HCT116 (cell line): ENCODE measurements around the gene HIVEP2. TPM values are rescaled to one million over a fixed set of nuclear protein-coding genes. Genes with fewer than 3 reads are reported as not detected.
A peak's percentile ranks its signal among the peaks of the same experiment; 100 is the strongest.

Experiments
- ATAC-seq: fragments of 200-7000 bp; cut with Tn5 transposase; 2 replicates; pipeline ENCODE4 v1.9.1; 2020; ENCODE audit warnings: mild to moderate bottlenecking, moderate library complexity
- BruUV-seq: library from RNA; stranded (reverse); fragments of 400-500 nt; replicated peaks from 2 replicates; lab custom pipeline; 2021; lab: Mats Ljungman, UMichigan
- CTCF ChIA-PET: fragments of 300-600 bp; sonication (Branson Sonifier 250); formaldehyde crosslinking; loops from one replicate; lab custom pipeline; 2021; ENCODE audit warnings: antibody characterized with exemption; lab: Charles Lee
- POLR2A ChIA-PET: fragments of 300-600, 350-600 bp; sonication (Branson Sonifier 250); formaldehyde crosslinking; loops from one replicate; lab custom pipeline; 2021; ENCODE audit warnings: antibody characterized with exemption; lab: Charles Lee
- RAD21 ChIA-PET, 2 experiments: fragments of 300-600 bp; sonication (Branson Sonifier 250); formaldehyde crosslinking; loops; one replicate each; lab custom pipeline; 2023; ENCODE audit warnings: low total read pairs in 2 of 2; ENCODE audit not compliant: uncharacterized antibody in 2 of 2, unreplicated experiment in 2 of 2, low non-redundant PET in 1 of 2; lab: Charles Lee
- DNase-seq: peaks from one replicate; pipeline ENCODE4 v3.0.0-alpha.2; 2010; ENCODE audit warnings: low read depth, low spot score
- H2AFZ ChIP-seq: fragments of 200-600 bp; shearing (Covaris generic), sonication (generic); 2 replicates; pipeline ENCODE4 v1.6.1; 2017; ENCODE audit warnings: low read depth, mixed run types, mixed read lengths, antibody characterized with exemption, low read length; ENCODE audit not compliant: poor library complexity, severe bottlenecking
- H3K27ac ChIP-seq: 2 replicates; pipeline ENCODE4 v1.5.1; 2012; ENCODE audit warnings: low read depth, low read length
- H3K27me3 ChIP-seq: fragments of 200-600 bp; sonication (generic); 2 replicates; pipeline ENCODE4 v1.6.1; 2016; ENCODE audit warnings: mixed run types, low read length, mixed read lengths; ENCODE audit not compliant: insufficient read depth
- H3K36me3 ChIP-seq, 2 experiments: fragments of 200-500 bp in 1 of 2; fragments of 200-600 bp in 1 of 2; sonication (Bioruptor generic) in 1 of 2; sonication (generic) in 1 of 2; 2 replicates each; pipeline versions ENCODE4 v1.5.1 to v1.6.1; 2014 to 2016; ENCODE audit warnings: low read length in 2 of 2, inconsistent platforms in 1 of 2, mixed read lengths in 1 of 2, mixed run types in 1 of 2; ENCODE audit not compliant: insufficient read depth in 2 of 2, control insufficient read depth in 1 of 2
- H3K4me1 ChIP-seq, 2 experiments: fragments of 200-600 bp in 1 of 2; sonication (generic) in 1 of 2; 2 replicates each; pipeline versions ENCODE4 v1.5.1 to v1.6.1; 2012 to 2017; ENCODE audit warnings: low read length in 2 of 2, inconsistent platforms in 1 of 2, mild to moderate bottlenecking in 1 of 2, mixed read lengths in 1 of 2, mixed run types in 1 of 2, moderate library complexity in 1 of 2; ENCODE audit not compliant: insufficient read depth in 2 of 2, control insufficient read depth in 1 of 2
- H3K4me2 ChIP-seq: fragments of 200-600 bp; sonication (generic); 2 replicates; pipeline ENCODE4 v1.6.1; 2017; ENCODE audit warnings: mixed run types, low read length, mixed read lengths
- H3K4me3 ChIP-seq, 2 experiments: fragments of 200-600 bp in 1 of 2; sonication (generic) in 1 of 2; replicated peaks in 1 of 2; 2 replicates each; pipeline ENCODE4 v1.5.1; 2011 to 2016; ENCODE audit warnings: low read length in 2 of 2, control low read depth in 1 of 2, low read depth in 1 of 2, mild to moderate bottlenecking in 1 of 2, mixed read lengths in 1 of 2, mixed run types in 1 of 2
- H3K79me2 ChIP-seq: fragments of 200-600 bp; sonication (generic); 2 replicates; pipeline ENCODE4 v1.6.1; 2017; ENCODE audit warnings: mild to moderate bottlenecking, mixed run types, low read length, moderate library complexity, mixed read lengths; ENCODE audit not compliant: insufficient read depth
- H3K9ac ChIP-seq: fragments of 200-600 bp; sonication (generic); 2 replicates; pipeline ENCODE4 v1.6.1; 2016; ENCODE audit warnings: low read length, mixed read lengths
- H3K9me2 ChIP-seq: fragments of 200-600 bp; sonication (generic), shearing (Covaris generic); 2 replicates; pipeline ENCODE4 v1.6.1; 2017; ENCODE audit warnings: mixed run types, mild to moderate bottlenecking, moderate library complexity; ENCODE audit not compliant: insufficient read depth
- H3K9me3 ChIP-seq, 2 experiments: fragments of 200-500 bp in 1 of 2; fragments of 200-600 bp in 1 of 2; sonication (Bioruptor generic) in 1 of 2; sonication (generic) in 1 of 2; 2 replicates each; pipeline ENCODE4 v1.6.1; 2014 to 2017; ENCODE audit warnings: low read length in 2 of 2, mixed read lengths in 2 of 2, inconsistent platforms in 1 of 2, low read depth in 1 of 2, mild to moderate bottlenecking in 1 of 2, mixed run types in 1 of 2, moderate library complexity in 1 of 2; ENCODE audit not compliant: control insufficient read depth in 1 of 2, insufficient read depth in 1 of 2
- H4K20me1 ChIP-seq: fragments of 200-600 bp; sonication (generic), shearing (Covaris generic); 2 replicates; pipeline ENCODE4 v1.6.1; 2017; ENCODE audit warnings: mixed run types, mild to moderate bottlenecking, moderate library complexity; ENCODE audit not compliant: insufficient read depth
- CBX3 ChIP-seq: IDR thresholded peaks from 2 replicates; pipeline ENCODE4 v1.6.1; 2012; ENCODE audit warnings: low read depth
- CEBPB ChIP-seq: IDR thresholded peaks from 2 replicates; pipeline ENCODE4 v1.6.1; 2012; ENCODE audit warnings: low read depth
- ELF1 ChIP-seq: IDR thresholded peaks from 2 replicates; pipeline ENCODE4 v1.6.1; 2012; ENCODE audit warnings: low read depth, borderline replicate concordance
- FOSL1 ChIP-seq: IDR thresholded peaks from 2 replicates; pipeline ENCODE4 v1.6.1; 2012; ENCODE audit warnings: low read depth
- RAD21 ChIP-seq: IDR thresholded peaks from 2 replicates; pipeline ENCODE4 v1.6.1; 2012; ENCODE audit warnings: low read depth, mild to moderate bottlenecking
- SP1 ChIP-seq: IDR thresholded peaks from 2 replicates; pipeline ENCODE4 v1.6.1; 2012; ENCODE audit warnings: low read depth
- TCF7L2 ChIP-seq: IDR thresholded peaks from 2 replicates; pipeline ENCODE4 v1.7.0; 2011; ENCODE audit warnings: borderline replicate concordance, inconsistent platforms; ENCODE audit not compliant: insufficient read depth, insufficient read length; ENCODE audit errors: extremely low read depth
- YY1 ChIP-seq: IDR thresholded peaks from 2 replicates; pipeline ENCODE4 v1.6.1; 2011; ENCODE audit warnings: low read length, low read depth, moderate library complexity, mild to moderate bottlenecking; ENCODE audit not compliant: insufficient replicate concordance; ENCODE audit errors: extremely low read depth
- ZFX ChIP-seq: fragments of 450-650 bp; IDR thresholded peaks from 2 replicates; pipeline ENCODE4 v1.6.1; 2017
- intact Hi-C: fragments of 100-400 bp; cut with micrococcal nuclease; formaldehyde crosslinking; loops from 2 replicates; pipeline ENCODE4 v1.10.0; 2022
- total RNA-seq: library from RNA; stranded (reverse); gene quantifications from one replicate; pipeline ENCODE4 v1.2.1, GENCODE V29; 2021; ENCODE audit not compliant: unreplicated experiment
- TF ChIP-seq, protein P1 (sequence below), 3 experiments: fragments of 200-600 bp in 1 of 3; sonication (generic) in 1 of 3; IDR thresholded peaks in 2 of 3; conservative IDR thresholded peaks in 1 of 3; 2 replicates each; pipeline ENCODE4 v1.5.1; 2012 to 2017; ENCODE audit warnings: low read depth in 2 of 3, low read length in 2 of 3, antibody characterized with exemption in 1 of 3, borderline replicate concordance in 1 of 3, control low read depth in 1 of 3, mild to moderate bottlenecking in 1 of 3, mixed read lengths in 1 of 3, mixed run types in 1 of 3, moderate library complexity in 1 of 3; ENCODE audit not compliant: insufficient read depth in 1 of 3
- TF ChIP-seq, protein P2 (sequence below): IDR thresholded peaks from 2 replicates; pipeline ENCODE4 v1.6.1; 2012

Gene HIVEP2
- total RNA-seq, 1 experiment from 2014 or later = 8.1 TPM

DNA sequence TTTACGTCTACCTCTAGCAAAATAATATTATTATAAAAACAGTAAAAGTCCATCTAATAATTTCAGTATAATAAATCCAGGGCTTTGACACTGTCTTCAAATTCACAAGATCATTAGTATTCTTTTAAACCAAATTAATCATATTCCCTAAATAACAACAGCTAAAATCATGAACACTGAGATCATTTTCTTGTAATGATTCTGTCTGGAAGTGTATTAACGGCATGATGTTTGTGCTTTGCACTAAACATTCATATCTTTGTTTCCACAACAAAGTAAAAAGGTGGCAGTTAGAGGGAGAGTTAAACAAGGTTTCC, 18.8 kb downstream of the HIVEP2 start:
- ChIA-PET CTCF (no interaction called here), RAD21 (no interaction called here), POLR2A (no interaction called here)
- ATAC-seq (no peak), DNase-seq (no peak)
- H3K9ac ChIP-seq = peak overlapping the region; percentile 62
- no peaks in the 10 kb centered on the region for H4K20me1 ChIP-seq
- no peak for TF ChIP-seq TCF7L2
- TF ChIP-seq CBX3 = no peak
- no peak for TF ChIP-seq ZFX
- no peak for TF ChIP-seq SP1
- TF ChIP-seq FOSL1 = no peak
- TF ChIP-seq RAD21 = no peak
- TF ChIP-seq, protein P1, sequence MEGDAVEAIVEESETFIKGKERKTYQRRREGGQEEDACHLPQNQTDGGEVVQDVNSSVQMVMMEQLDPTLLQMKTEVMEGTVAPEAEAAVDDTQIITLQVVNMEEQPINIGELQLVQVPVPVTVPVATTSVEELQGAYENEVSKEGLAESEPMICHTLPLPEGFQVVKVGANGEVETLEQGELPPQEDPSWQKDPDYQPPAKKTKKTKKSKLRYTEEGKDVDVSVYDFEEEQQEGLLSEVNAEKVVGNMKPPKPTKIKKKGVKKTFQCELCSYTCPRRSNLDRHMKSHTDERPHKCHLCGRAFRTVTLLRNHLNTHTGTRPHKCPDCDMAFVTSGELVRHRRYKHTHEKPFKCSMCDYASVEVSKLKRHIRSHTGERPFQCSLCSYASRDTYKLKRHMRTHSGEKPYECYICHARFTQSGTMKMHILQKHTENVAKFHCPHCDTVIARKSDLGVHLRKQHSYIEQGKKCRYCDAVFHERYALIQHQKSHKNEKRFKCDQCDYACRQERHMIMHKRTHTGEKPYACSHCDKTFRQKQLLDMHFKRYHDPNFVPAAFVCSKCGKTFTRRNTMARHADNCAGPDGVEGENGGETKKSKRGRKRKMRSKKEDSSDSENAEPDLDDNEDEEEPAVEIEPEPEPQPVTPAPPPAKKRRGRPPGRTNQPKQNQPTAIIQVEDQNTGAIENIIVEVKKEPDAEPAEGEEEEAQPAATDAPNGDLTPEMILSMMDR (IDR thresholded peaks at IDR 0.05 in 2 of 3, conservative IDR thresholded peaks at IDR 0.05 in 1 of 3; ENCODE audit: borderline replicate concordance in 1 of 3, insufficient read depth in 1 of 3, low read depth in 2 of 3, low read length in 2 of 3) = no peak
- TF ChIP-seq ELF1 = no peak
- TF ChIP-seq, protein P2, sequence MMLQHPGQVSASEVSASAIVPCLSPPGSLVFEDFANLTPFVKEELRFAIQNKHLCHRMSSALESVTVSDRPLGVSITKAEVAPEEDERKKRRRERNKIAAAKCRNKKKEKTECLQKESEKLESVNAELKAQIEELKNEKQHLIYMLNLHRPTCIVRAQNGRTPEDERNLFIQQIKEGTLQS = no peak
- TF ChIP-seq CEBPB = no peak
- TF ChIP-seq YY1 = no peak
- no peaks in the 10 kb centered on the region for H3K36me3 ChIP-seq
- no peaks in the 10 kb centered on the region for H3K27me3 ChIP-seq
- H3K27ac ChIP-seq = no peak overlapping the region
- H3K4me1 ChIP-seq = peaks cover 5 to 18% of the 10 kb centered on the region in 2 experiments; a peak in 3 of 4 replicates
- no peak overlapping the region for H2AFZ ChIP-seq
- H3K4me2 ChIP-seq = peak overlapping the region; percentile 76
- BruUV-seq = no TSS peak
- peak overlapping the region in 1 of 2 experiments; percentile 64; a peak in 3 of 4 replicates for H3K4me3 ChIP-seq
- H3K79me2 ChIP-seq = no peaks in the 10 kb centered on the region
- H3K9me2 ChIP-seq = no peaks in the 10 kb centered on the region
- intact Hi-C loops = loop anchor here (5.0 kb wide), 1 partner anchor 39 kb away; no protein-coding TSS in a partner anchor
- H3K9me3 ChIP-seq = no peaks in the 10 kb centered on the region
